Activated CD4-positive, CD25-positive, alpha-beta regulatory T cell treated with anti-CD3 and anti-CD28 coated beads, Interleukin-2, amount 50 U/mL, for 16 hours (primary cell): ENCODE measurements around the gene CRTAC1.
A peak's percentile ranks its signal among the peaks of the same experiment; 100 is the strongest.

Experiments used
- DNase-seq: peaks from one replicate; pipeline ENCODE4 v3.0.0-alpha.2; 2020; ENCODE audit warnings: low read depth, low spot score

The CRTAC1 gene

GRCh38 chr10:98030093-98030821 lies at the start of gene CRTAC1:
Gene CRTAC1, minus strand, starts transcription at chr10:98030621. Its CDS starts 149 bp downstream, at chr10:98030472.
- DNase-seq = no peak

GRCh38 chr10:98078774-98079173 lies 48.4 kb upstream of the CRTAC1 start:
- no peak for DNase-seq

- no peak for DNase-seq
Measured at GRCh38 chr10:98077223-98077622, 46.8 kb upstream of the CRTAC1 start.

GRCh38 chr10:98076086-98076485 lies 45.7 kb upstream of the CRTAC1 start:
- no peak for DNase-seq

- no peak for DNase-seq
Measured at GRCh38 chr10:98074315-98074911, 44.0 kb upstream of the CRTAC1 start.

GRCh38 chr10:98067165-98067564 lies 36.7 kb upstream of the CRTAC1 start:
- DNase-seq = no peak

GRCh38 chr10:98063740-98064027 lies 33.3 kb upstream of the CRTAC1 start:
- no peak for DNase-seq

GRCh38 chr10:98062424-98062823 lies 32.0 kb upstream of the CRTAC1 start:
- DNase-seq = no peak

GRCh38 chr10:98060079-98060478 lies 29.7 kb upstream of the CRTAC1 start:
- DNase-seq = no peak

GRCh38 chr10:98058295-98058694 lies 27.9 kb upstream of the CRTAC1 start:
- no peak for DNase-seq

GRCh38 chr10:98055841-98056516 lies 25.6 kb upstream of the CRTAC1 start:
- DNase-seq = no peak

- DNase-seq = no peak
Measured at GRCh38 chr10:98047009-98047741, 16.8 kb upstream of the CRTAC1 start.

GRCh38 chr10:98045785-98046389 lies 15.5 kb upstream of the CRTAC1 start:
- peak; percentile 21 for DNase-seq

- DNase-seq = no peak
Measured at GRCh38 chr10:98041352-98042043, 11.1 kb upstream of the CRTAC1 start.

GRCh38 chr10:98039690-98040381 lies 9.4 kb upstream of the CRTAC1 start:
- no peak for DNase-seq

- no peak for DNase-seq
Measured at GRCh38 chr10:98038288-98038687, 7.9 kb upstream of the CRTAC1 start.

- no peak for DNase-seq
Measured at GRCh38 chr10:98035599-98035998, 5.2 kb upstream of the CRTAC1 start.

- no peak for DNase-seq
Measured at GRCh38 chr10:98033515-98033914, 3.1 kb upstream of the CRTAC1 start.

GRCh38 chr10:98031440-98031839 lies 1.0 kb upstream of the CRTAC1 start:
- DNase-seq = no peak

- no peak for DNase-seq
Measured at GRCh38 chr10:98030991-98031431, 590 bp upstream of the CRTAC1 start.
